Astrocyte (in vitro differentiated cells and primary cell): ENCODE results near the gene PPM1H.

Source experiments
- EZH2 ChIP-seq: IDR thresholded peaks from 2 replicates; pipeline ENCODE4 v1.6.1; 2012; ENCODE audit warnings: mild to moderate bottlenecking, low read length, inconsistent platforms; ENCODE audit not compliant: insufficient read depth
- TF ChIP-seq, protein P1 (sequence below): IDR thresholded peaks from 2 replicates; pipeline ENCODE4 v1.5.1; 2011; ENCODE audit warnings: low read depth, mild to moderate bottlenecking, inconsistent platforms, low read length, moderate library complexity; ENCODE audit not compliant: insufficient read depth

- TF ChIP-seq, protein P1, sequence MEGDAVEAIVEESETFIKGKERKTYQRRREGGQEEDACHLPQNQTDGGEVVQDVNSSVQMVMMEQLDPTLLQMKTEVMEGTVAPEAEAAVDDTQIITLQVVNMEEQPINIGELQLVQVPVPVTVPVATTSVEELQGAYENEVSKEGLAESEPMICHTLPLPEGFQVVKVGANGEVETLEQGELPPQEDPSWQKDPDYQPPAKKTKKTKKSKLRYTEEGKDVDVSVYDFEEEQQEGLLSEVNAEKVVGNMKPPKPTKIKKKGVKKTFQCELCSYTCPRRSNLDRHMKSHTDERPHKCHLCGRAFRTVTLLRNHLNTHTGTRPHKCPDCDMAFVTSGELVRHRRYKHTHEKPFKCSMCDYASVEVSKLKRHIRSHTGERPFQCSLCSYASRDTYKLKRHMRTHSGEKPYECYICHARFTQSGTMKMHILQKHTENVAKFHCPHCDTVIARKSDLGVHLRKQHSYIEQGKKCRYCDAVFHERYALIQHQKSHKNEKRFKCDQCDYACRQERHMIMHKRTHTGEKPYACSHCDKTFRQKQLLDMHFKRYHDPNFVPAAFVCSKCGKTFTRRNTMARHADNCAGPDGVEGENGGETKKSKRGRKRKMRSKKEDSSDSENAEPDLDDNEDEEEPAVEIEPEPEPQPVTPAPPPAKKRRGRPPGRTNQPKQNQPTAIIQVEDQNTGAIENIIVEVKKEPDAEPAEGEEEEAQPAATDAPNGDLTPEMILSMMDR, result no peak
- TF ChIP-seq EZH2, result no peak
Observed at GRCh38 chr12:62834406-62834805, 100.5 kb downstream of the PPM1H start.
